OCI-M1 (cell line): ENCODE measurements around the gene ZYG11B.
"Not testable (repeated sequence)": the region's sequence is repeated elsewhere in the genome, so short reads cannot be mapped to it uniquely, and the experiment has no call there.

ENCODE experiments used
- DNase-seq: peaks from one replicate; lab custom pipeline; 2025; lab: John Stamatoyannopoulos, UW

Gene ZYG11B

GRCh38 chr1:52707927-52708655, 18.2 kb upstream of the ZYG11B start:
- DNase-seq, result no peak

- no peak for DNase-seq
Observed at GRCh38 chr1:52709016-52709415, 17.2 kb upstream of the ZYG11B start.

DNA sequence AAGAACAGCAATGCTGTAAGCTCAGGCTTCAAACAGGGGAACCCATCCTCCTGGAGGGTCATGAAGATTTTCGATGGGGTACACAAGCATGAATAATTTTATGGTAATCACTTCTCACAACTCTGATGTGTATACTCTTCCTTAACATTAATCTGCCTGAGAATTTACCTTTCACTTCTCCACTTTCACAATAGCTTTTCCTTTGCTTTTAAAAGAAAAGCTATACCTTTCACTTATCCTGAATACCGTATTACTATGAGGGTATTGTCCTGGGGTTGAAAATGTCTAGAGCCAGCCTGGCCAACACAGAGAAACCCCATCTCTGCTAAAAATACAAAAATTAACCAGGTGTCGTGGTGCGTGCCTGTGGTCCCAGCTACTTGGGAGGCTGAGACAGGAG, 12.7 kb upstream of the ZYG11B start:
- no peak for DNase-seq

DNA sequence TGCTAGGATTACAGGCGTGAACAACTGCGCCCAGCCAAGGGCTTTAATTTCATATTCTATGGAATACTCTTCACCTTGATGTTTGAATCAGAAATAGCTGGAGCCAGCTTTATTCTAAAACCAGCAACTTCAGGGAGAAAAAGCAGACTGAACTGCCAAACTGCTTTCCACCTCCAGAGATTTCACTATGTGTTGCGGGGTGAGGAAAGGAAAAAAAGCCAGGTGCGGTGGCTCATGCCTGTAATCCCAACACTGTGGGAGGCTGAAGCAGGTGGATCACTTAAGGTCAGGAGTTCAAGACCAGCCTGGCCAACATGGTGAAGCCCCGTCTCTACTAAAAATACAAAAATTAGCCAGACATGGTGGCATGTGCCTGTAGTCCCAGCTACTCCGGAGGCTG, 11.0 kb upstream of the ZYG11B start:
- DNase-seq, result not testable (repeated sequence)

DNA sequence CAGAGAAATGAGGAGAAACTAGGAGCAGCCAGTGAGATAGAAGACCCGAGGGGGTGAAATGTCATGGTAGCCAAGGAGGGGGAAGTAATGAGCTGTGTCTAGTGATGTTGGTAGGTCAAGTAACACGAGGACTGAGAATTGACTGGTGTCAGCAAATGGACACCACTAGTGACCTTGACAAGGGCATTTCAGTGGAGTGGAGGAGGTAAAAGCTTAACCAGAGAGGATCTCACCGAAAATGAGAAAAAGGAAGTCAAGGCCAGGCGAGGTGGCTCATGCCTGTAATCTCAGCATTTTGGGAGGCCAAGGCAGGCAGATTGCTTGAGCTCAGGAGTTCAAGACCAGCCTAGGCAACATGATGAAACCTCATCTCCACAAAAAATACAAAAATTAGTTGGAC, 3.0 kb upstream of the ZYG11B start:
- no peak for DNase-seq

GRCh38 chr1:52725903-52726264, 369 bp upstream of the ZYG11B start:
- no peak for DNase-seq

- peak; percentile 56 for DNase-seq
Observed at GRCh38 chr1:52727114-52727586, 897 bp downstream of the ZYG11B start.

DNA sequence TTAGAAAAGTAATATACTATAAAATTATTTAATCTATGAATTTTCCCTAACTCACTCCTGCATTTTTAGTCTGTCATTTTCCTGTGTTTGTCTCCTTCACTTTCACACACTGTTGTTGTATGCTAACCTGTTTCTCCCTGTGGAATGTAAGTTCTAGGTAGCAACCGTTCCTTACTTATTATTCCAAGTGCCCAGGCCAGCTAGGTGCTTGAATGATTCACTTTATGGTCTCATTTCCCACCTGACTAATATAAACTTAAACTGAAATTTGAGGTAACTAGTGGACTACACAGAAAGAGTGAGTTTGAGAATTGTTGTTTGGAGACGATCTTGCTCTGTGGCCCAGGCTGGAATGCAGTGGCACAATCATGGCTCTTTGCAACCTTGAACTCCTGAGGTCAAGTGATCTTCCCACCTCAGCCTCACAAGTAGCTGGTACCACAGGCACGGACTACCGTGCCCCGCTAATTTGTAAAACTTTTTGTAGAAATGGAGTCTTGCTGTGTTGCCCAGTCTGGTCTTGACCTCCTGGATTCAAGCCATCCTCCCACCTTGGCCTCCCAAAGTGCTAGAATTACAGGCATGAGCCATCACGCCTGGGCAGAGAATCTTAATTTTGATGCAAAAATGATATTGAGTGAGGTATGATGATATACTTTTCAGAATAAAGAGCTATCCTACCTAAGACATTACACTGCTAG, 1.9 kb downstream of the ZYG11B start:
- DNase-seq, result no peak

GRCh38 chr1:52733368-52733767, 7.1 kb downstream of the ZYG11B start:
- no peak for DNase-seq

- DNase-seq, result not testable (repeated sequence)
Observed at GRCh38 chr1:52735371-52735770, 9.1 kb downstream of the ZYG11B start.

DNA sequence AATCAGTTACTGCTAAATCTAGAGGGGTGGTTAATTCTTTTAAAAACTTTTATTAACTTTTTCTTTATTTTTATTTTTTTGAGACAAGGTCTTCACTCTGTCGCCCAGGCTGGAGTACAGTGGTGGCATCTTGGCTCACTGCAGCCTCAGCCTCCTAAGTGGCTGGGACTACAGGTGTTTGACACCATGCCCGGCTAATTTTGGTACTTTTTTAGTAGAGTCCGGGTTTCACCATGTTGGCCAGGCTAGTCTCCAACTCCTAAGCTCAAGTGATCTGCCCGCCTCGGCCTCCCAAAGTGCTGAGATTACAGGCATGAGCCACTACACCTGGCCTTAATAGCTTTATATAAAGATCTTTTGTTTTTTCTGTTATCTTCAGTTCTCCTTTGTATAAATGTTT, 11.9 kb downstream of the ZYG11B start:
- no peak for DNase-seq

DNA sequence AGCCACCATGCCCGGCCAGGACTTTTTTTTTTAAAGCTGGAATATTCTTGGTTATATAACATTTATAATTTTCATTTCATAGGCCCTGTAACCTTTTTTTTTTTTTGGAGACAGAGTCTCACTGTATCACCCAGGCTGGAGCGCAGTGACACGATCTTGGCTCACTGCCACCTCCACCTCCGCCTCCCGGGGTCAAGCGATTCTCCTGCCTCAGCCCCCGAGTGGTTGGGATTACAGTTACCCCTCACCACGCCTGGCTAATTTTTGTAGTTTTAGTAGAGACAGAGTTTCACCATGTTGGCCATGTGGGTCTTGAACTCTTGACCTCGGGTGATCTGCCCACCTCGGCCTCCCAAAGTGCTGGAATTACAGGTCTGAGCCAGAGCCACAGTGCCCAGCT, 12.6 kb downstream of the ZYG11B start:
- no peak for DNase-seq

DNA sequence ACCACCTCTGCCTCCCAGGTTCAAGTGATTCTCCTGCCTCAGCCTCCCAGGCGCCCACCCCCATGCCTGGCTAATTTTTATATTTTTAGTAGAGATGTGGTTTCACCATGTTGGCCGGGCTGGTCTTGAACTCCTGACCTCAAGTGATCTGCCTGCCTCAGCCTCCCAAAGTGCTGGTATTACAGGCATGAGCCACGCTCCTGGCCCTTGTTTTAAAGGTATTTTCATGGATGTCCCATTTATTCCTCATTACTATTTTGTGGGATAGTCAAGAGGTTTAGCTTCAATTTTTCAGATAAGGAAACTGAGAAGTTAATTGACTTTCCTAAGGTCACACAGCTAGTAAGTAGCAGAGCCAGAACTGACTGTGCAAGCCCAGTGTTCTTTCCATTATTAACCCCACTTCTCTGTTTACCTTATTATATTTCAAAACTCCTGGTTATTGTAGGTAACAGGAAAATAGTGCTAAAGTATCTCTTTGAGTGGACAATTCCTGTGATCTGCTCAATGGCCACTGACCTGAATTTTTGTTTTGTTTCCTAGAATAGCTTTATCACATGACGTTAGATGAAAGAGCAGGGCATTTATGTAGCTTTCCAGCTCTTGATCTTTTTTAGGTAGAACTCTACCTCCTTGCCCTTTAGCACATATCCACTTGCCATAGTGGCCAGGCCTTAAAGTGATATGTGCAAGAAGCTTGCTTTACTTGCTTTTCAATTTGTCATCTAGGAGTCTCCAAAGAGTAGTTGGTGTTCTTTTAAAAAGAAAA, 13.6 kb downstream of the ZYG11B start:
- no peak for DNase-seq

GRCh38 chr1:52741259-52741658, 15.0 kb downstream of the ZYG11B start:
- no peak for DNase-seq

- no peak for DNase-seq
Observed at GRCh38 chr1:52746189-52746588, 19.9 kb downstream of the ZYG11B start.

GRCh38 chr1:52747450-52747849, 21.2 kb downstream of the ZYG11B start:
- no peak for DNase-seq

- DNase-seq, result peak; percentile 8
Observed at GRCh38 chr1:52748119-52748518, 21.9 kb downstream of the ZYG11B start.

DNA sequence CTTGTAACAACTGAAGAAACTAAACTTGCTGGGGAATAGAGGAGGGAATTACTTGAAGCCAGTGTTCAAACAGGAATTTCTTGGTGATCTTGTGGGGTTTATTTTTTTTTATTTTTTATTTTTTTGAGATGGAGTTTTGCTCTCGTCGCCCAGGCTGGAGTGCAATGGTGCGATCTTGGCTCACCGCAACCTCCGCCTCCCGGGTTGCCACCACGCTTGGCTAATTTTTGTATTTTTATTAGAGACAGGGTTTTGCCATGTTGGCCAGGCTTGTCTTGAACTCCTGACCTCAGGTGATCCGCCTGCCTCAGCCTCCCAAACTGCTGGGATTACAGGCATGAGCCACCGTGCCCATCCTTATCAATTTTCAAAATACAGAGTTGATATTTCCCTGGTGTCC, 23.2 kb downstream of the ZYG11B start:
- DNase-seq, result not testable (repeated sequence)

- not testable (repeated sequence) for DNase-seq
Observed at GRCh38 chr1:52750139-52750538, 23.9 kb downstream of the ZYG11B start.

- peak; percentile 65 for DNase-seq
Observed at GRCh38 chr1:52751589-52752483, 25.6 kb downstream of the ZYG11B start.

DNA sequence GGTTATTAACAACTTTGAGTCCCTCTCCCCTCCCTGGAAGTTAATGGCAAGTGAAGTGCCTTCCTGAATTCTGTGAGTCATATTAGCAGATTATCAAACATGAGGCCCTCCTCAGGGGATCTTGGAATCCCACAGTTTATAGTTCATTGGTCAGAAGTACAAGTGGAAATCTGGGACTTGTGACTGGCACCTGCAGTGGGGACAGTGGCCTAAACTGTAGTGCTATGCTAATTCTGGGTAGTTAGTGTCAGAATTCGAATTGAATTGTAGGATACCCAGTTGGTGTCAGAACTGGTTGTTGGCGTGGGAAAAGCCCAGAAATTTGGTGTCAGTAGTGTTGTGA, 26.2 kb downstream of the ZYG11B start:
- DNase-seq, result no peak

GRCh38 chr1:52753169-52753568, 26.9 kb downstream of the ZYG11B start:
- DNase-seq, result no peak
